IMR-90 (cell line): ENCODE data around the gene RBM5. TPM values are rescaled to one million over a fixed set of nuclear protein-coding genes. Genes with fewer than 3 reads are reported as not detected.
"Not testable (repeated sequence)": the region's sequence is repeated elsewhere in the genome, so short reads cannot be mapped to it uniquely, and the experiment has no call there.

Experiments used
- ATAC-seq: fragments of 200-7000 bp; cut with Tn5 transposase; 2 replicates; pipeline ENCODE4 v1.9.1; 2020; ENCODE audit warnings: low read depth, mild to moderate bottlenecking, moderate library complexity
- BruUV-seq: library from RNA; stranded (reverse); fragments of 400-500 nt; replicated peaks from 2 replicates; lab custom pipeline; 2021; lab: Mats Ljungman, UMichigan
- CTCF ChIA-PET: fragments of 300-600 bp; formaldehyde crosslinking; extraction: SDS; loops from one replicate; lab custom pipeline; 2021; ENCODE audit warnings: antibody characterized with exemption; lab: Yijun Ruan, JAX
- POLR2A ChIA-PET: fragments of 300-600 bp; sonication (Branson Sonifier 250); formaldehyde crosslinking; loops from one replicate; lab custom pipeline; 2022; ENCODE audit warnings: antibody characterized with exemption; ENCODE audit not compliant: unreplicated experiment; lab: Charles Lee
- DNase-seq: peaks from one replicate; pipeline ENCODE4 v3.0.0; 2013
- H2AFZ ChIP-seq: replicated peaks from 2 replicates; pipeline ENCODE3; 2013; ENCODE audit warnings: low read length, mild to moderate bottlenecking; ENCODE audit not compliant: poor library complexity
- H2AK5ac ChIP-seq: 2 replicates; pipeline ENCODE4 v1.6.1; 2013; ENCODE audit warnings: low read depth, low read length, inconsistent platforms
- H2AK9ac ChIP-seq: replicated peaks from 2 replicates; pipeline ENCODE3; 2013; ENCODE audit warnings: mild to moderate bottlenecking, low read depth, low read length, moderate library complexity; ENCODE audit not compliant: poor library complexity
- H2BK120ac ChIP-seq: 2 replicates; pipeline ENCODE4 v1.6.1; 2013; ENCODE audit warnings: low read depth, low read length, inconsistent platforms
- H2BK15ac ChIP-seq: 3 replicates; pipeline ENCODE4 v1.6.1; 2013; ENCODE audit warnings: low read depth, low read length, inconsistent platforms
- H2BK20ac ChIP-seq: 2 replicates; pipeline ENCODE4 v1.6.1; 2013; ENCODE audit warnings: low read depth, mild to moderate bottlenecking, inconsistent platforms, low read length, moderate library complexity
- H2BK5ac ChIP-seq: 2 replicates; pipeline ENCODE4 v1.6.1; 2013; ENCODE audit warnings: mild to moderate bottlenecking, low read depth, low read length, inconsistent platforms; ENCODE audit not compliant: poor library complexity, severe bottlenecking
- H3K14ac ChIP-seq: replicated peaks from 2 replicates; pipeline ENCODE4 v1.6.1; 2013; ENCODE audit warnings: low read depth, low read length, inconsistent platforms
- H3K18ac ChIP-seq: 2 replicates; pipeline ENCODE4 v1.6.1; 2013; ENCODE audit warnings: low read depth, low read length, control low read depth
- H3K23ac ChIP-seq: 2 replicates; pipeline ENCODE4 v1.6.1; 2013; ENCODE audit warnings: low read depth, low read length, inconsistent platforms
- H3K27ac ChIP-seq: 2 replicates; pipeline ENCODE4 v1.5.1; 2013; ENCODE audit warnings: mild to moderate bottlenecking, control low read depth, low read length; ENCODE audit not compliant: insufficient read depth
- H3K27me3 ChIP-seq: 2 replicates; pipeline ENCODE4 v1.6.1; 2013; ENCODE audit warnings: low read length; ENCODE audit not compliant: control insufficient read depth, insufficient read depth
- H3K36me3 ChIP-seq: 2 replicates; pipeline ENCODE4 v1.6.1; 2013; ENCODE audit warnings: low read length, mixed read lengths; ENCODE audit not compliant: control insufficient read depth, insufficient read depth
- H3K4ac ChIP-seq: 2 replicates; pipeline ENCODE4 v1.6.1; 2013; ENCODE audit warnings: low read depth, low read length, inconsistent platforms
- H3K4me1 ChIP-seq: 2 replicates; pipeline ENCODE4 v1.6.1; 2013; ENCODE audit warnings: low read length, mixed read lengths; ENCODE audit not compliant: control insufficient read depth, insufficient read depth
- H3K4me2 ChIP-seq: 2 replicates; pipeline ENCODE4 v1.6.1; 2013; ENCODE audit warnings: low read depth, mild to moderate bottlenecking, control low read depth, low read length, moderate library complexity
- H3K4me3 ChIP-seq: 2 replicates; pipeline ENCODE4 v1.5.1; 2013; ENCODE audit warnings: low read depth, mild to moderate bottlenecking, control low read depth, low read length, moderate library complexity; ENCODE audit not compliant: insufficient read depth
- H3K56ac ChIP-seq: 2 replicates; pipeline ENCODE4 v1.6.1; 2013; ENCODE audit warnings: low read length, inconsistent platforms; ENCODE audit not compliant: insufficient read depth; ENCODE audit errors: extremely low read depth
- H3K79me1 ChIP-seq, 2 experiments: 2 replicates each; pipeline ENCODE4 v1.6.1; 2013; ENCODE audit warnings: low read length in 2 of 2, inconsistent platforms in 1 of 2, low read depth in 1 of 2
- H3K9ac ChIP-seq: 2 replicates; pipeline ENCODE4 v1.6.1; 2013; ENCODE audit warnings: low read depth, low read length, control low read depth
- H3K9me1 ChIP-seq: 2 replicates; pipeline ENCODE4 v1.6.1; 2013; ENCODE audit warnings: low read length, inconsistent platforms; ENCODE audit not compliant: insufficient read depth
- H3K9me3 ChIP-seq: 2 replicates; pipeline ENCODE4 v1.6.1; 2013; ENCODE audit warnings: low read length; ENCODE audit not compliant: control insufficient read depth, insufficient read depth
- H4K20me1 ChIP-seq: 2 replicates; pipeline ENCODE4 v1.6.1; 2013; ENCODE audit warnings: low read length, inconsistent platforms; ENCODE audit not compliant: insufficient read depth
- H4K5ac ChIP-seq: 2 replicates; pipeline ENCODE4 v1.6.1; 2013; ENCODE audit warnings: mild to moderate bottlenecking, low read depth, low read length, control low read depth
- H4K8ac ChIP-seq, 2 experiments: 2 replicates each; pipeline ENCODE4 v1.6.1; 2013; ENCODE audit warnings: low read depth in 2 of 2, low read length in 2 of 2, control low read depth in 1 of 2, inconsistent platforms in 1 of 2
- H4K91ac ChIP-seq: 2 replicates; pipeline ENCODE4 v1.6.1; 2013; ENCODE audit warnings: low read depth, low read length, inconsistent platforms; ENCODE audit not compliant: insufficient read depth
- BHLHE40 ChIP-seq: fragments of 150-350 bp; IDR thresholded peaks from 2 replicates; pipeline ENCODE4 v1.6.1; 2016; ENCODE audit warnings: mild to moderate bottlenecking, low read depth, low read length
- CHD1 ChIP-seq: IDR thresholded peaks from 2 replicates; pipeline ENCODE4 v1.6.1; 2012; ENCODE audit warnings: low read depth, low read length, improper control_type of control experiment
- MXI1 ChIP-seq: IDR thresholded peaks from 2 replicates; pipeline ENCODE4 v1.6.1; 2012; ENCODE audit warnings: low read depth, mild to moderate bottlenecking, low read length, moderate library complexity, borderline replicate concordance
- RCOR1 ChIP-seq: IDR thresholded peaks from 2 replicates; pipeline ENCODE4 v1.6.1; 2012; ENCODE audit warnings: mild to moderate bottlenecking, low read length, improper control_type of control experiment; ENCODE audit not compliant: insufficient replicate concordance
- SMC3 ChIP-seq: fragments of 150-350 bp; IDR thresholded peaks from 2 replicates; pipeline ENCODE4 v1.6.1; 2016; ENCODE audit warnings: low read depth, mild to moderate bottlenecking, antibody characterized with exemption, low read length, moderate library complexity
- WGBS, 2 experiments: methylation state at CpG; one replicate each; pipeline versions ENCODE4 v1.1.5 to v1.1.7; 2013; ENCODE audit warnings: missing lambda C conversion rate in 2 of 2; ENCODE audit not compliant: insufficient read length in 1 of 2; ENCODE audit errors: extremely low coverage in 2 of 2; 5-methylcytosine and 5-hydroxymethylcytosine counted together
- dilution Hi-C: fragments of 300-500 bp; cut with HindIII; formaldehyde crosslinking; loops from one replicate; pipeline ENCODE4 v1.14.3; 2018; ENCODE audit warnings: low sequenced_read_pairs; ENCODE audit not compliant: unreplicated experiment
- in situ Hi-C: fragments of 300-500 bp; cut with MboI; formaldehyde crosslinking; loops from 3 replicates; pipeline ENCODE4 v1.14.3; 2019; ENCODE audit warnings: low sequenced_read_pairs, inconsistent platforms, mixed read lengths
- intact Hi-C: fragments of 100-400 bp; cut with micrococcal nuclease; formaldehyde crosslinking; loops from 2 replicates; pipeline ENCODE4 v1.10.0; 2022
- polyA plus RNA-seq, 3 experiments: library from polyadenylated mRNA; depleted of rRNA; stranded (reverse); fragments of >200 nt; gene quantifications; 2 replicates each; pipeline ENCODE4 v1.2.3, GENCODE V29; 2012; ENCODE audit warnings: low replicate concordance in 1 of 3
- total RNA-seq: library from RNA; depleted of rRNA; stranded (reverse); fragments of >200 nt; gene quantifications from 2 replicates; pipeline ENCODE4 v1.2.3, GENCODE V29; 2012
- TF ChIP-seq, protein P1 (sequence below): conservative IDR thresholded peaks from 2 replicates; pipeline ENCODE4 v1.5.1; 2012; ENCODE audit warnings: mild to moderate bottlenecking, low read depth, low read length, improper control_type of control experiment

RBM5 gene
- total and polyA plus RNA-seq, 2 of the 4 experiments (the other 2 are of a cell fraction), result 121 to 155 TPM

DNA sequence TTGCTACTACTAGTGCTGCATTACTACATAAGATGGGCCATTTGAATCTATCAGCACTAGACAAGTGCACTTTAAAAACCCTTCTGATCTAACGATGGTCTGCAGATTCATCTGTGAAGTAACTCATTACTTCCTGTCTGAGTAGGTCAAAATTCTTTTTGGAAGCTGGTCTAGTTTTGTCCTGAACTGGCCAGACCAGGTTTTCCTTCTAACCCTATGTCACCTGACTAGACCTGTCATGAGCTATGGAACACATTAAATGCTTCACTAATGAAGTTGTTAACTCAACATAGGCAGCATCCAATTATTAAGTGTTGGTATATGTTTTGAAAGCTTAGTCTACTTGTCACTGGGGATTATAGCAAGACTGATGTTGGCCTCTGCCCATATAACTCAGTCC is 10.1 kb upstream of the RBM5 start:
- CTCF ChIA-PET, result no interaction called here
- H3K27me3 ChIP-seq, result no peaks in the 10 kb centered on the region
- no peak overlapping the region for H3K56ac ChIP-seq
- H3K4me1 ChIP-seq, result no peaks in the 10 kb centered on the region
- TF ChIP-seq BHLHE40 (no peak), SMC3 (no peak), CHD1 (no peak), MXI1 (no peak), RCOR1 (no peak)
- TF ChIP-seq, protein P1, sequence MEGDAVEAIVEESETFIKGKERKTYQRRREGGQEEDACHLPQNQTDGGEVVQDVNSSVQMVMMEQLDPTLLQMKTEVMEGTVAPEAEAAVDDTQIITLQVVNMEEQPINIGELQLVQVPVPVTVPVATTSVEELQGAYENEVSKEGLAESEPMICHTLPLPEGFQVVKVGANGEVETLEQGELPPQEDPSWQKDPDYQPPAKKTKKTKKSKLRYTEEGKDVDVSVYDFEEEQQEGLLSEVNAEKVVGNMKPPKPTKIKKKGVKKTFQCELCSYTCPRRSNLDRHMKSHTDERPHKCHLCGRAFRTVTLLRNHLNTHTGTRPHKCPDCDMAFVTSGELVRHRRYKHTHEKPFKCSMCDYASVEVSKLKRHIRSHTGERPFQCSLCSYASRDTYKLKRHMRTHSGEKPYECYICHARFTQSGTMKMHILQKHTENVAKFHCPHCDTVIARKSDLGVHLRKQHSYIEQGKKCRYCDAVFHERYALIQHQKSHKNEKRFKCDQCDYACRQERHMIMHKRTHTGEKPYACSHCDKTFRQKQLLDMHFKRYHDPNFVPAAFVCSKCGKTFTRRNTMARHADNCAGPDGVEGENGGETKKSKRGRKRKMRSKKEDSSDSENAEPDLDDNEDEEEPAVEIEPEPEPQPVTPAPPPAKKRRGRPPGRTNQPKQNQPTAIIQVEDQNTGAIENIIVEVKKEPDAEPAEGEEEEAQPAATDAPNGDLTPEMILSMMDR, result no peak
- no peak overlapping the region for H2AK5ac ChIP-seq
- no peak overlapping the region for H3K14ac ChIP-seq
- no peak overlapping the region for H4K8ac ChIP-seq
- no peak overlapping the region for H3K4ac ChIP-seq
- no peaks in the 10 kb centered on the region for H4K20me1 ChIP-seq
- in situ Hi-C loops, result no loop called here
- no peaks in the 10 kb centered on the region; a peak in 1 of 4 replicates for H3K79me1 ChIP-seq
- intact Hi-C loops, result no loop called here
- peaks cover 23% of the 10 kb centered on the region for H3K36me3 ChIP-seq
- POLR2A ChIA-PET, result interaction anchor here (0.5 kb wide), 1 partner anchor 105 kb away, joined by 4 read pairs; no protein-coding TSS in a partner anchor
- no peak overlapping the region for H2AFZ ChIP-seq
- H2BK120ac ChIP-seq, result no peak overlapping the region
- no peak overlapping the region for H2BK20ac ChIP-seq
- no peak overlapping the region for H3K18ac ChIP-seq
- no peak overlapping the region for H4K5ac ChIP-seq
- H3K4me3 ChIP-seq, result no peak overlapping the region
- H2AK9ac ChIP-seq, result no peak overlapping the region
- DNase-seq (no peak), ATAC-seq (no peak)
- H3K4me2 ChIP-seq, result no peak overlapping the region
- no peak overlapping the region for H4K91ac ChIP-seq
- H3K9me1 ChIP-seq, result no peaks in the 10 kb centered on the region
- no peak overlapping the region for H3K27ac ChIP-seq
- BruUV-seq, result no TSS peak
- H2BK5ac ChIP-seq, result no peak overlapping the region
- no CpG with 5 or more reads among the region's 1 CpG for WGBS, 2 experiments
- H2BK15ac ChIP-seq, result no peak overlapping the region
- H3K23ac ChIP-seq, result no peak overlapping the region
- dilution Hi-C loops, result no loop called here
- no peak overlapping the region for H3K9ac ChIP-seq
- no peaks in the 10 kb centered on the region for H3K9me3 ChIP-seq

DNA sequence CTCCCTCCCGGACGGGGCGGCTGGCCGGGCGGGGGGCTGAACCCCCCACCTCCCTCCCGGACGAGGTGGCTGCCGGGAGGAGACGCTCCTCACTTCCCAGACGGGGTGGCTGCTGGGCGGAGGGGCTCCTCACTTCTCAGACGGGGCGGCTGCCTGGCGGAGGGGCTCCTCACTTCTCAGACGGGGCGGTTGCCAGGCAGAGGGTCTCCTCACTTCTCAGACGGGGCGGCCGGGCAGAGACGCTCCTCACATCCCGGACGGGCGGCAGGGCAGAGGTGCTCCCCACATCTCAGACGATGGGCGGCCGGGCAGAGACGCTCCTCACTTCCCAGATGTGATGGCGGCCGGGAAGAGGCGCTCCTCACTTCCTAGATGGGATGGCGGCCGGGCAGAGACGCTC is 3.8 kb upstream of the RBM5 start:
- POLR2A ChIA-PET, H3K9me1 ChIP-seq, H3K4me1 ChIP-seq, H4K5ac ChIP-seq, H2AK9ac ChIP-seq, H3K14ac ChIP-seq, H2BK120ac ChIP-seq, H4K20me1 ChIP-seq, H3K79me1 ChIP-seq, ATAC-seq, H4K91ac ChIP-seq, in situ Hi-C loops, H3K23ac ChIP-seq, H3K27me3 ChIP-seq, H2BK5ac ChIP-seq, DNase-seq, H3K4ac ChIP-seq, H3K4me2 ChIP-seq, H3K4me3 ChIP-seq, H2BK15ac ChIP-seq, H3K36me3 ChIP-seq, H2BK20ac ChIP-seq, H3K27ac ChIP-seq, H3K9me3 ChIP-seq, CTCF ChIA-PET, H3K56ac ChIP-seq, H3K9ac ChIP-seq, H4K8ac ChIP-seq, BruUV-seq, H2AFZ ChIP-seq, H2AK5ac ChIP-seq, H3K18ac ChIP-seq, dilution Hi-C loops: not testable (repeated sequence)
- WGBS, 2 experiments, result no CpG with 5 or more reads among the region's 33 CpGs
- intact Hi-C loops, result loop anchor here (5.0 kb wide), 1 partner anchor 143 kb away; the partner anchor contains the start of gene RBM6
